IPS DF 4.7 (cell line): ENCODE measurements around the gene ARHGEF3.

Experiments
- DNase-seq: peaks from one replicate; pipeline ENCODE4 v3.0.0-alpha.2; 2013; ENCODE audit warnings: low spot score; ENCODE audit errors: extremely low read depth

Gene ARHGEF3

DNA sequence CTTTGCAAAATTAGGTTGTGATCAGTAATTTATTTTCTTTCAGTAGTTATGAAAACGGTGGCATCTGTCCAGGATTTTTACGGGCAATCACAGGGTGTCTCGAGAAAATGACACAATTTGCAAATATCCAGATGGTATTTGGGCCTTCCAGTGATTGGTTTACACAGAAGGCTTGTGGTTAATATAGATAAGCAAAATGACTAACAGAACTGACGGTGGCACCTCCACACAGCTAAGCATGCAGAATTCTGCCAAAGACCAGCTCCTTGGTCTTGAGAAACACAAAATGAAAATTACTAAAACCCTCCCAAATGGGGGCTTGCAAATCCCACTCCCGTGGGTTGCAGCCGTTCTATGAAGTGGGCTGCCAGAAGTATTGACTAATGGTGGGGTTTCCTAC lies 5.5 kb downstream of the ARHGEF3 start:
- no peak for DNase-seq

DNA sequence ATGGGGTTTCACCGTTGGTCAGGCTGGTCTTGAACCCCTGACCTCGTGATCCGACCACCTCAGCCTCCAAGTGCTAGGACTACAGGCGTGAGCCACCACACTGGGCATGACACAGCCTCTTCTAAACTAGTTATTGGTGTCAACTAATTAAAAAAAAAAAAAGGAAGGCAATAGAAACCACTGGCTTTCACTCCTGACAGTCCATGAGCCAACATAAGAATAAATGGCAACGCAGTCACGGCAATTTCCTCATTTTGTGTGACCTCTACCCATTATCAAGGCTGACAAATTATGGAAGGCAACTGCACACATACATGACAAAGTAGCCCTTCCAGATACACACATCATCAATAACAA lies 5.9 kb downstream of the ARHGEF3 start:
- no peak for DNase-seq

DNA sequence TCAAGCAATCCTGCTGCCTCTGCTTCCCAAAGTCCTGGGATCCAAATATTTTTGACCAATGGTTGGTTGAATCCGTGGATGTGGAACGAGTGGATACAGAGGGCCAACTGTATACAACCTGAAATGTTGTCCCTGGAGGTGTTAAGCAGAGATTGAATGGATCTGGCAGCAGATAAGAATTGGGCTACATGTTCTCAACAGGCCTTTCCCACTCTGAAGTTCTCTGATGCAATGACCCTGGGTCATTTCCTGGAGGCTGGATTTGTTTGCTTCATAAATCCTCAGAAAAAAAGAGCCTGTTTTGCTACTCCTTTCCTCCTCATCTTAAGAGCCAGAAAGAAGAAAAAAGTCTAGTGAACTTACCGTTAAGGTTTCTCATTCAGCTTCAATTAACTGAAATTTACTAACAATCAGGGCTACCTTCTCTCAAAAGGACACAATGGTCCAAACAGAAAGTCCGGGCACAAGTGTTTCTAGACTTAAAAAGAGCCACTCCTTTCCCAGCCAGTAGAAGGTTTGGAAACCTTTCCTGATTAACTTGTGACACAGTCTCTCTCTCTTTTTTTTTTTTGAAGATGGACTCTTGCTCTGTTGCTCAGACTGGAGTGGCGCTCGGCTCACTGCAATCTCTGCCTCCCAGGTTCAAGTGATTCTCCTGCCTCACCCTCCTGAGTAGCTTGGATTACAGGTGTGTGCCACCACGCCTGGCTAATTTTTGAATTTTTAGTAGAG lies 6.5 kb downstream of the ARHGEF3 start:
- no peak for DNase-seq

- no peak for DNase-seq
These were observed 9.6 kb downstream of the ARHGEF3 start for GRCh38 chr3:56792193-56792592.

DNA sequence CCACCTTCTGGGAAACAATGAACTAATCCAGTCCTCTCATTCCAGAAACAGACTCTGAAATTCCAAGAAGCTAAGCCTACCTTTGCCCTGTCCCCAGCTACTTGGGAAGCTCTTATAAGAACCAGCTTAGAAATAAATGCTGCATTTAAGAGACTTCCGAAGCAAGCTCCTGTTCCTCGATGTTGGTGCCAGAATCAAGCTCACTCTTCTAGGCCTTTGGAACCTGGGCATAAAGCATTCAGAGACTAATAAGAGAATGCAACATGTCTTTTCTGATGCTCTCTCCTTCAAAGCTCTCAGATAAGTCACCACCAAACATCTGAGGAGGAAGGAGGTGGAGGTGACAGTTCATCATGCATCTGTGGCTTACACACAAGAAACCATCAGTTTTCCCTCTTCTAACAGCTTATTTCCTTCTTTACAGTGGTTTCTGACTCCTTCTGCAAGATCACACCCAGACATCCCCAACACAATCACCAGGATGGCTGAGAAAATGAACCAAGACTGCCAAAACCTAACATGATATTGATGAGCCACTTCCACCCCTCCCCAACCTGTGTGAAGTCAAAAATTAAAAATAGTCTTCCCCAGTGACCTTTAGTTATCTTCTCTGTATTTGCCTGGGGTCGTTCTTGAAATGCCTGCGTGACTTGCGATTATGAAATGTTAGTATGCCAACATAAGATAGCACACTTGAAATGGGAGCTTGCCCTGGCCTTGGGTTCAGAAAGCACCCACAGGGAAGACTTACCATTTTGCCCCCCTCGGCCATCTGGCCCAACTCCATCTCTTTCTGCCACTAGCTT lies 11.5 kb downstream of the ARHGEF3 start:
- no peak for DNase-seq

DNA sequence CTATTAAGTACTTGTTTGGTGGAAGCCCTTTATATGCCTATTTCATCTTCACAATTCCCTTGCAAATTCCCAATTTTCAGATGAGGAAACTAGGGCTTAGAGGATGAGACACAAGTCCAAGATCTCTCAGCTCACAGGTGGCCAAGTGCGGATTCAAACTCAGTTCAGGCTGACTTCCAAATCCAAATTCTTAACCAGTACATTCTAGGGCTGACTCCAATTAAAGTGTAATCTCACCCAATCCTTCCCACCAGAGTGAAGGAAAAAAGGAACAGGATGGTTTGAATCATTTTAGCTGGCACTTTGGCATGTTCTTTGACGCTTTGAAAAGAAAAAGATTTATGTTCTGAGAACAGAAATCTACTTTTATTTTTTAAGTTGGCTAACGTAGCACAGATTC lies 12.7 kb downstream of the ARHGEF3 start:
- no peak for DNase-seq

DNA sequence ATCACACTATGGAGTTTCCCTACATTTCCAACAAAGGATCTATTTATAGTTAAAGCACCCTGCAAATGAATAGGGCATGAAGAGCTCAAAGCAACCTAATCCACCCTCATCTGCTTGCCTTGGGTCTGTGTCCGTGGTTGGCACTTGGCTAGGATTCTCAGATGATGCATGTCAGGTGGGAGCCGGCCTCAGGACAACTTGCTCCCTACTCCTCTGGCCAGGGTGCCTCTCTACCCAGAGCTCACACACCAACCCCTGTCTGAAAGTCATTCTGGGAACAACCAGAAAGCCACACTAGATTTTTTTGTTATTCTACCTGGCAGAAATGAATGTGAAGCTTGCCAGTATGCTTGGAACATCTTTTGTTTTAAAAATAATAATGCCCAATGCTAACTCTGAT lies 13.2 kb downstream of the ARHGEF3 start:
- DNase-seq, result no peak

DNA sequence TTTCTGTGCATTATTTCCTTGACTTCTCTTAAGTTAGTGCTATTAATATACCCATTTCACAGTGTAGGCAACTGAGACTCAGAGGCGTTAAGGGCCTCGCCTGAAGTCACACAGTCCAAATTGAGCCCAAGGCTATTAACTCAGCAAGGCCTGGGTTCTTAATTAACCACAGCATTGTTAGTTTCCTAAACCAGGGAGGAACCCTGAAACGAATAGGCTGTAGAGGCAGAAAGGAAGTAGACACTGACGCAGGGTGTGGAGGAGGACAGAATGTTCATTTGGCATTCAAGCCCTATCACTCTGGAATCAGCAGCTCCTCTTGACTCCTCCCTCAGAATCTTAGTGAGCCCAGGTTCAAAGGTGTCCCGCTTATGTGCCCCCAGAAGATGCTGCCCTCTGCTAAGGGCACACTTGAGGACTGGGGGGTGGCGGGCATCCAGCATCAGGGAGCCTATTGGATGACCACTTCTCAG lies 13.9 kb downstream of the ARHGEF3 start:
- DNase-seq, result no peak

DNA sequence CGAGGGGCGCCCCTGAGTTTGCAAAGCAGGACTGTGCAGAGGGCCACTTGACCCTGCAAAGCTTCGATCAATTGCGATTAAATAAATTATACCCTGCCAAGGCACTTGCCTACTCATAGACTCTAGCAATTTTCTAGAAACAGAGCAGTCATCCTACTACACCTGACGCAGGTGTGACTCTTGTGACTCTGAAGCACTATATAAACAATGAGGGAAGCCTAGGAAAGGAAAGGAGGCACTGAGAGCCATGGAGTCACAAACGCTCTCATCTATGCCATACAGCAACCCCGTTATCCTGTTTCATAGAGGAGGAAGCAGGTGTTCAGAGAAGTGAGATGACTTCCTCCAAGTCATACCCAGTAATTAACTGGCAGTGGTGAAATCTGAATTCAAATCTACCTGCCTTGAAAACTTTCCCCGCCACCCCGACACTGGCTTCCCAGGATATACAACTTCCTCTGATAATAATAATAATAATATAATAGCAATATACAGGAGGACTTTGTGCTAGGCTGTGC lies 14.4 kb downstream of the ARHGEF3 start:
- no peak for DNase-seq

DNA sequence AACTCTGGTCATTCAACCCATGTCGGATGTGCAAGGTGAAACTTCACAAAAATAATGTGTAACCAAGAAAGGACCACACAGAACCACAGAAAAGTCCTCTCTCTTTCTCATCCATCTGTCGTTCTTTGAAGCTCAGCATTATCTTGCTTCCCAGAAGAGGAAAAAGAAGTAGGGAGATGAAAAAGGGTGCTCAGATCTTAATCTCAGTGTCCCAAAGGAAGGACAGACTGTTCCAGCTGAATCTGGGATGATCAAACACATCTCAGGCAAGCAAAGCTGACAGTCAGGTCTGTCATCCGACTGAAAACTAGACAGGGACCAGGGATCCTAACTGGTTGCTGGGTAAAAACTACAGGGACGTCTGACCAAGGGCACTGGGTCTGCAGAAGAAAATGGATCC lies 16.2 kb downstream of the ARHGEF3 start:
- DNase-seq, result no peak

DNA sequence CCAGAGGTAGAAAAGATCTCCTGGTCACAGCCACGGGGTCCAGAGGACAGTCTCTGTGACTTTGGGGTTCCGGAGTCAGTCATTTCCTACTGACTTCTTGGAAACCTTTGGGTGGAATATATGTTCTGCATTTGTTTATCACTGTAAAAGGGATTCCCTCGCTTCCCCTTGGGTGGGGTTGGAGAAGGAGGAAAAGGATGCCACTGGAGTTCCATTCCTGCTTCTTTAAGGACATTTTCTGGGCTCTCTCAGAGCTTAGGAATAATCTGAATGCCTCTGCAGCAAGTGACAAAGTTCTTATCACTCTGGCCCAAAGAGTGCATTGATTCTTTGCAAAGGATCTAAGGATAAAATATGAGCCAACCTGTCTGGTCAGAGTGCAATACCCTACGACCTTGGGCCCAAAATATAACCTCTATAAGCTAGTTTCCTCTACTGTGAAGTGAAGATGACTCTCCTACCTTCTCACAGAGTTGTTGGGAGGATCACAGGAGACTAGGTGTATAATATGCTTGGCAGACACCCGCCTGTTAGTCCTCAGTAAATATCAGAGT lies 17.2 kb downstream of the ARHGEF3 start:
- DNase-seq, result no peak

DNA sequence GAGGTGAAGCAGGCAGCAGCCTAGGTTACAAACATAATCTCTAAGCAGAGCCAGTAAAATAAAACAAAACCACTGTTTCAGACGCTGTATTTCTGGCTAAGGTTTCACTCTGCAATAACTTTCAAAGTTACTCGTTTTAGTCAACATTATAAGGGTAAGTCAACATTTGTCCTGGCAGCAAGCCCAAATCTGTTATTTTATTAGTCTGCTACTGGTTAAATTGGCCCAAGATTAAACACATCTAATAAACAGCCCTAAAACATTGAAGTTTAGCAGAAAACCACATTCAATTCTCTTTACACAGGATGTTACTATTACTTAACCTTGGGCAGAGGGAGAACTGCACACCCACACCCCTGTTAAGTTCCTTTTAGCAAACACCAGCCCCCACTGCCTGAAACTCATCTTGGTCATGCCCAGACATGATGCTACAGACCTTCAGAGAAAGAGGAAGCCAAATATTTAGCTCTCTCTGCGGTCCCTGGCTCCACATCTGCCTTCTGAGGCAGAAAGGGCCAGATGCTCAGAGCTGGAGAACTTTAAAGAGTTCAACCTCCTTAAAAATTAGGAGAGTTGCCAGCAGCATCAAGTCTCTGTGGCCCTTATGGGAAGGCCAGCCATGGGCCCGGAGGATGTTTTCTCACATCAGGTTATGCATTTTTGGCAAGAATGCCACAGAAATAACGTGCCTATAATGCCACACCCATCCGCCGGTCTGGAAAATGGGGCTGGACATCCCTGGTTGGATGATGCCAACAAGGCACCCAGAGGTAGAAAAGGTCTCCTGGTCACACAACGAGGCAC lies 17.9 kb downstream of the ARHGEF3 start:
- no peak for DNase-seq

GRCh38 chr3:56782906-56783305 lies 18.8 kb downstream of the ARHGEF3 start:
- DNase-seq, result no peak

DNA sequence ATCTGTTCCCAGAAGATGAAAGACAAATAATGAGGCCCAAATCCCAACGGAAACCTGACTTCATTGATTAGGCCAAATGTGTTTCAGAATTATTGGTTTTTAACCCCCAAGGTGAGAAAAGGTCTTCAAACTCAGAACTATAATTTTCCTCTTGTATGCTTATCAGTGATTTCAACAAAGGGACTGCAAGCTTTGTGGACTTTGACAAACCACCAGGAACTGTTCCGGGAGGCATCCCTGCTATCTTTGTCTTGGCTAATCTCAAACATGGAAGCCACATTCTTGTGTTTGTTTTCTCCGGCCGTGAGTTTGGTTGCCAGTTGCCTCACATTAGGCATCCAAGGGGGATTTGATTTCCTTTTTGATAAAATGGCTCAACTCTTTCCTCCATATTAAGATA lies 19.5 kb downstream of the ARHGEF3 start:
- no peak for DNase-seq

DNA sequence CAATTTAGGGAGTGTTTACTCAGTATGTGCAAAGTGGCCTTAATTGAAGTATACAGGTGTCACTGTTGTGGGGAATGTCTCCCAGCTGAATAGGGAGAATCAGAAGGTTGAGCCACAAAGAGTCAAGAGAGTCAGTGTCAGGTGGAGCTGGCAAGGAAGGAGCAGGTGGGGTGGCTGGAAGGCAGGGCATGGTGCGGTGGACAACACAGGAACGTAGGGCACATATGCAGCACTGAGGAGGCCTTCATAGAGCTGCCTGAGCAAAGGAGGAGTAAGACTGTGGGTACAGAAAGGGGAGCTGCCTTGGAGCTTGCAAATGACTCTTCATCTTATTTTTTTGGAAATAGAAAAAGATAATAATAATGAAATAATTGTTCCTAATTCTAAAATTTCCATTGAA lies 20.0 kb downstream of the ARHGEF3 start:
- no peak for DNase-seq

GRCh38 chr3:56780936-56781335 lies 20.8 kb downstream of the ARHGEF3 start:
- no peak for DNase-seq

DNA sequence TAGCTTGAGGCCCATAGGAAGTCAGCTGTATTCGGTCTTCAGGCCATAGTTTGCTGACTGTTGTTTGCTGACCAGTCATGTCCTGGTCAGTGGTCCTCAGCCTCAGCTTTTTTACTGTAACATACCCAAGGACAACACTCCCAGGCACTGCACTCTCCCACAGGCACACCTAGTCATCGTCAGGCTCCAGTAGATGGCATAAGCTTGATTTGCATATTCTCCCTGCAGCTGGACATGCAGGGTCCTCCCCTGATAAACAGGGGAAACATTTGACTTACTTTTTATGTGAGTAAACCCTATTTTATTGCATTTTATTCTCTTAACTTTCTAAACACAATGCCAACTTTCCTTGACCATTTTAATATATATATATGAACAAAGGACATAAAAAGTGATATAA lies 22.9 kb downstream of the ARHGEF3 start:
- DNase-seq, result no peak

DNA sequence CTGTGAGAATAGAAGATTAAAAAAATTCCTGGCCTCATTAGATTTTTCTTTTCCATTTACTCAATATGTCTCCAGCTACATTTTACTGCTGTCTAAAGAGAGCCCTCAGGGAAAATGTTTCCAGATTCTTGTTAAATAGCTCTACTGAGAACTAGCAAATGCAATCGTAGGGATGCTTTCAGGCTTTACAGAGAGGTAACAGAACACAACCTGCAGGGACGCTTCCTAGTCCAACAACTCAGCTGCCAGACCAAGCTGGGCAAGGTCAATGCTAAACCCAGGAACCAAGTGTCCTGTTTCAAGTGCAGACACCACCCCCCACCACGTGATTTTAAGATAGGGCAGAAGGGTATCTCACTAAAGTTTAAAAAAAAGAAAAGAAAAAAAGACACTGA lies 25.2 kb downstream of the ARHGEF3 start:
- no peak for DNase-seq

DNA sequence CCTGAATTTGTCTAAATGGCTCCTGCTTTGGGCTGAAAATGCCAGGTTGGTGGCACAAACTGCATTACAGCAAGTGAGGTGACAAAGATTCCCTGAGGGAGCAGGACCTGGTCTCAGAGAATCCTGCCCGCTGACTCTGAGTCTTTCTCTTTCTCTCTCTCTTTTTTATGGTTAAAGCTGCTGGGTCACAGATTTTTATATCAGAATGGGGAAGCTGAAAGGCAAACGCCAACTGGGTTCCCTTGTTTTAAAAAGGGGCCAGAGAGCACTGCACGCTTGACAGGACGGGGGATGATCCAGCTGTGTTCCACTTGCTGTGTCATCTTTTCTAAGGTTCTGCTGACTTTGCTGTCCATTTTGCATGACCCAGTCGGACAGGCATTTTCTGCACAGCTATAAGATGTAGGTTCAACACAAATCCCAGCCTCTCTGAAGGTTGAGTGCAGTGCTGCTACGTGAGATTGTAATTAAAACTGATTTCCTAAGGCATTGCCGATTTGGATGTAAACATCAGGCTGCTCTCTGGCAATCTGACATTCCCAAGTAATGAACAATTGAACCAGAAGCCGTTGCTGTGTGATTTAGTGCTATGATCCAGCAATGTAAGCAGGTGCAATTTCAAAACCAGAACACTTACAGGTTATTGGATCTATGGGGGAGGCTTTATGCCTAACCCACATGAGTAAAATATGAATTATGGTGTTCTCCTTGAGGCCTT lies 25.8 kb downstream of the ARHGEF3 start:
- DNase-seq, result no peak

DNA sequence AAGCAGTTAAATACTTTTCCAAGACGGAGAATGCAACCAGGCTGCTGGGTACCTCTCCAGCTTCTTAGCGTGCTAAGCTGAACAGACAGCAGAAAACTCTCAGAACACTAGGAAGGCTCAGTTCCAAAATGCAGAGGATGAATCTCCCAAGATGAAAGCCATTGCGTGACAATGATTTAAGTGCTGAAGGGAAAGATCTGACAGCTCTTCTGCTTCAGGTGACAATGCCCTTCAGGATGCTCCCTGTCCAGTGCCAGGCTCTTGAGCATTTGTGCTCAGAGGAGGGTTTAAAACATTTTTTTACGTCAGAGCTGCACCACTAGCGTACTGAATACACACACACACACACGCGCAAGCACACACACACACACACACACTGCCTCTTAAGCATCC lies 26.3 kb downstream of the ARHGEF3 start:
- DNase-seq, result no peak

DNA sequence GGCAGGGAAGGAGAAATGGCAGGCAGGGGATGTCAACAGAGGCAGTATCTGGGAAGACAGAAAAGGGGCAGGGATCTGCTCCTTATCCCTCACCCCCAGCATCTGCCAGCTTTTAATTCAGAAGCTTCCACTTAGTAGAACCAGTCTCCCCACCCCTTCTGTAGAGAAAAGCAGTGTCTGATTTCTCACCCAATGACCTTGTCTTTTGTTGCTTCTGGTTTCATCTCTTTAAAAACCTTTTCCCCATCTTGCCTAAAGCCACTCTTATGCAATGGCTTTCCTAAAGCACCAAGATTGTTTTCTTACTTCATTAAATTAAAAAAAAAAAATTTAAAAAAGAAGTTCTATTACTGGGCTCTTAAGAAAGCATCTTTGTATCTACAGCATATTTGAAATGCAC lies 27.8 kb downstream of the ARHGEF3 start:
- no peak for DNase-seq
